H9 (cell line): Measurements from ENCODE around the gene ARHGAP12. TPM values are rescaled to one million over a fixed set of nuclear protein-coding genes. Genes with fewer than 3 reads are reported as not detected.

Source experiments
- DNase-seq: peaks from one replicate; pipeline ENCODE4 v3.0.0-alpha.2; 2017
- H2AFZ ChIP-seq: one replicate; pipeline ENCODE4 v1.6.1; 2013; ENCODE audit warnings: mild to moderate bottlenecking, low read length, control low read depth, moderate library complexity
- H2AK5ac ChIP-seq: 2 replicates; pipeline ENCODE4 v1.6.1; 2013; ENCODE audit warnings: low read length, control low read depth, mixed read lengths; ENCODE audit not compliant: insufficient read length
- H2BK120ac ChIP-seq: one replicate; pipeline ENCODE4 v1.6.1; 2013; ENCODE audit warnings: low read depth, mild to moderate bottlenecking, low read length, control low read depth, inconsistent platforms; ENCODE audit not compliant: poor library complexity, severe bottlenecking
- H2BK12ac ChIP-seq: 2 replicates; pipeline ENCODE4 v1.6.1; 2013; ENCODE audit warnings: low read length, control low read depth, mixed read lengths, low read depth; ENCODE audit not compliant: insufficient read length
- H2BK15ac ChIP-seq: 2 replicates; pipeline ENCODE4 v1.6.1; 2013; ENCODE audit warnings: low read depth, low read length, control low read depth
- H2BK20ac ChIP-seq: one replicate; pipeline ENCODE4 v1.6.1; 2013; ENCODE audit warnings: low read depth, mild to moderate bottlenecking, low read length, control low read depth, inconsistent platforms; ENCODE audit not compliant: poor library complexity, severe bottlenecking
- H2BK5ac ChIP-seq: 2 replicates; pipeline ENCODE4 v1.6.1; 2013; ENCODE audit warnings: low read length, control low read depth, mixed read lengths; ENCODE audit not compliant: insufficient read length
- H3K14ac ChIP-seq: 2 replicates; pipeline ENCODE4 v1.6.1; 2013; ENCODE audit warnings: low read length, control low read depth; ENCODE audit not compliant: insufficient read depth
- H3K18ac ChIP-seq: 2 replicates; pipeline ENCODE4 v1.6.1; 2013; ENCODE audit warnings: low read depth, mild to moderate bottlenecking, mixed read lengths, low read length, control low read depth; ENCODE audit not compliant: insufficient read length
- H3K23ac ChIP-seq: 2 replicates; pipeline ENCODE4 v1.6.1; 2013; ENCODE audit warnings: low read length, control low read depth, mixed read lengths, low read depth; ENCODE audit not compliant: insufficient read length
- H3K23me2 ChIP-seq: 2 replicates; pipeline ENCODE4 v1.6.1; 2013; ENCODE audit warnings: low read depth, mild to moderate bottlenecking, mixed read lengths, low read length, control low read depth; ENCODE audit not compliant: insufficient read length, poor library complexity, severe bottlenecking
- H3K27ac ChIP-seq: 2 replicates; pipeline ENCODE4 v1.5.1; 2013; ENCODE audit warnings: low read length, control low read depth, mixed read lengths, low read depth; ENCODE audit not compliant: insufficient read length
- H3K27me3 ChIP-seq: 2 replicates; pipeline ENCODE4 v1.6.1; 2013; ENCODE audit warnings: low read length, control low read depth, inconsistent platforms; ENCODE audit not compliant: insufficient read depth
- H3K4ac ChIP-seq: 2 replicates; pipeline ENCODE4 v1.6.1; 2013; ENCODE audit warnings: low read depth, mild to moderate bottlenecking, control low read depth, inconsistent platforms, low read length, moderate library complexity
- H3K4me1 ChIP-seq: 2 replicates; pipeline ENCODE4 v1.6.1; 2013; ENCODE audit warnings: low read length, control low read depth, inconsistent platforms; ENCODE audit not compliant: insufficient read depth
- H3K4me2 ChIP-seq: 2 replicates; pipeline ENCODE4 v1.6.1; 2013; ENCODE audit warnings: low read length, control low read depth, mixed read lengths; ENCODE audit not compliant: insufficient read length, insufficient read depth
- H3K56ac ChIP-seq: 2 replicates; pipeline ENCODE4 v1.6.1; 2013; ENCODE audit warnings: low read depth, mild to moderate bottlenecking, mixed read lengths, low read length, control low read depth; ENCODE audit not compliant: insufficient read length
- H3K79me1 ChIP-seq: 2 replicates; pipeline ENCODE4 v1.6.1; 2013; ENCODE audit warnings: low read depth, mild to moderate bottlenecking, moderate library complexity, low read length, control low read depth, inconsistent platforms; ENCODE audit not compliant: insufficient read depth, poor library complexity, severe bottlenecking
- H3K79me2 ChIP-seq: 2 replicates; pipeline ENCODE4 v1.6.1; 2013; ENCODE audit warnings: low read length, control low read depth, inconsistent platforms; ENCODE audit not compliant: insufficient read depth
- H3K9ac ChIP-seq: 2 replicates; pipeline ENCODE4 v1.6.1; 2013; ENCODE audit warnings: low read length, control low read depth, mixed read lengths; ENCODE audit not compliant: insufficient read length; ENCODE audit errors: extremely low read depth
- H3K9me3 ChIP-seq: one replicate; pipeline ENCODE4 v1.6.1; 2013; ENCODE audit warnings: low read depth, low read length, inconsistent platforms; ENCODE audit not compliant: control insufficient read depth
- H3T11ph ChIP-seq: one replicate; pipeline ENCODE4 v1.6.1; 2013; ENCODE audit warnings: mild to moderate bottlenecking, low read length, control low read depth, inconsistent platforms
- H4K20me1 ChIP-seq: one replicate; pipeline ENCODE4 v1.6.1; 2013; ENCODE audit not compliant: control insufficient read depth, insufficient read length, insufficient read depth
- H4K5ac ChIP-seq: 2 replicates; pipeline ENCODE4 v1.6.1; 2013; ENCODE audit warnings: low read depth, mild to moderate bottlenecking, mixed read lengths, low read length, control low read depth; ENCODE audit not compliant: insufficient read length
- H4K8ac ChIP-seq: replicated peaks from 2 replicates; pipeline ENCODE4 v1.6.1; 2013; ENCODE audit warnings: low read length, control low read depth, mixed read lengths, low read depth; ENCODE audit not compliant: insufficient read length
- H4K91ac ChIP-seq: 2 replicates; pipeline ENCODE4 v1.6.1; 2013; ENCODE audit warnings: low read depth, mild to moderate bottlenecking, moderate library complexity, mixed read lengths, low read length, control low read depth; ENCODE audit not compliant: insufficient read length
- H3K27ac Mint-ChIP-seq, 3 experiments: 2 replicates in 2 of 3; 3 replicates in 1 of 3; pipeline ENCODE4 v1.8.0; 2020 to 2021; ENCODE audit warnings: mixed read lengths in 3 of 3, mild to moderate bottlenecking in 1 of 3, moderate library complexity in 1 of 3
- H3K27me3 Mint-ChIP-seq: 2 replicates; pipeline ENCODE4 v1.8.0; 2021; ENCODE audit warnings: low read depth, mild to moderate bottlenecking, moderate library complexity, mixed read lengths
- H3K36me3 Mint-ChIP-seq, 3 experiments: 2 replicates in 2 of 3; 3 replicates in 1 of 3; pipeline ENCODE4 v1.8.0; 2020 to 2021; ENCODE audit warnings: low read depth in 3 of 3, mixed read lengths in 3 of 3; ENCODE audit not compliant: insufficient read depth in 1 of 3
- H3K4me1 Mint-ChIP-seq, 2 experiments: 2 replicates each; pipeline ENCODE4 v1.8.0; 2020; ENCODE audit warnings: mixed read lengths in 2 of 2
- H3K4me3 Mint-ChIP-seq, 2 experiments: 2 replicates in 1 of 2; 3 replicates in 1 of 2; pipeline ENCODE4 v1.8.0; 2020 to 2021; ENCODE audit warnings: mild to moderate bottlenecking in 2 of 2, mixed read lengths in 2 of 2, moderate library complexity in 1 of 2
- H3K9me3 Mint-ChIP-seq, 2 experiments: 2 replicates in 1 of 2; 3 replicates in 1 of 2; pipeline ENCODE4 v1.8.0; 2020; ENCODE audit warnings: mild to moderate bottlenecking in 2 of 2, mixed read lengths in 2 of 2, moderate library complexity in 1 of 2
- CTCF ChIP-seq: fragments of 200-600 bp; sonication (generic); conservative IDR thresholded peaks from 3 replicates; pipeline ENCODE4 v1.8.0; 2021; ENCODE audit warnings: antibody characterized with exemption, mild to moderate bottlenecking
- WGBS: extraction: QIAGEN DNeasy Blood & Tissue Kit; methylation state at CpG from one replicate; pipeline ENCODE4 v1.1.7; 2013; ENCODE audit warnings: missing lambda C conversion rate, low lambda C conversion rate, mixed read lengths; ENCODE audit not compliant: insufficient read length; ENCODE audit errors: extremely low coverage; 5-methylcytosine and 5-hydroxymethylcytosine counted together
- long read RNA-seq: library from polyadenylated mRNA; unstranded; transcript quantifications from one replicate; pipeline ENCODE4 v2.0.0, GENCODE V29; 2020
- total RNA-seq: library from RNA; stranded (reverse); gene quantifications from 2 replicates; pipeline ENCODE4 v1.2.1, GENCODE V29; 2021

ARHGAP12 gene
- 34.3 and 35.9 TPM in 2 replicates for total RNA-seq
- long read RNA-seq, full-length matches to known transcripts = 22 of 94 reads
- long read RNA-seq, partial matches to known transcripts = 53 of 94 reads
- long read RNA-seq, other reads (novel, unspliced or antisense) = 19 of 94 reads

- Histone ChIP-seq H3K79me1 (peaks cover 5% of the 10 kb centered on the region), H3K79me2 (peaks cover 27% of the 10 kb centered on the region; the same call in 1 of the 2 replicates), H3K14ac (peak within 1 kb of the TSS; percentile 98), H2BK120ac (no peak within 1 kb of the TSS), H3K27me3 (no peaks in the 10 kb centered on the region), H2AFZ (no peak within 1 kb of the TSS), H3K27ac (no peak within 1 kb of the TSS), H3K56ac (no peak within 1 kb of the TSS), H3K23ac (no peak within 1 kb of the TSS), H3K4me2 (peak within 1 kb of the TSS; percentile 87), H4K91ac (no peak within 1 kb of the TSS), H4K20me1 (no peaks in the 10 kb centered on the region), H4K8ac (no peak within 1 kb of the TSS), H2BK20ac (no peak within 1 kb of the TSS), H3K4ac (no peak within 1 kb of the TSS; the same call in 1 of the 2 replicates), H3K23me2 (peaks cover 10% of the 10 kb centered on the region), H3T11ph (no peak within 1 kb of the TSS), H2BK12ac (no peak within 1 kb of the TSS), H3K9ac (peak within 1 kb of the TSS; percentile 88), H2AK5ac (no peak within 1 kb of the TSS), H3K9me3 (no peaks in the 10 kb centered on the region), H4K5ac (no peak within 1 kb of the TSS), H2BK5ac (no peak within 1 kb of the TSS), H3K18ac (peak within 1 kb of the TSS; percentile 91), H2BK15ac (no peak within 1 kb of the TSS), H3K4me1 (0 out of 2 replicates have a peak, but pooled peaks cover 3% of the 10 kb centered on the region)
- peak; percentile 90 for DNase-seq
- no peaks in the 10 kb centered on the region for H3K27me3 Mint-ChIP-seq
- H3K4me1 Mint-ChIP-seq = peaks cover 25 to 28% of the 10 kb centered on the region in 2 experiments
- peaks cover 5 to 7% (median 6%) of the 10 kb centered on the region in 3 experiments; a peak in 5 of 7 replicates for H3K36me3 Mint-ChIP-seq
- no peak for TF ChIP-seq CTCF
- no peaks in the 10 kb centered on the region; a peak in 3 of 5 replicates for H3K9me3 Mint-ChIP-seq
- peak within 1 kb of the TSS; percentile 92 to 95 (median 95) for H3K27ac Mint-ChIP-seq
- no CpG with 5 or more reads among the region's 92 CpGs for WGBS
- peak within 1 kb of the TSS; percentile 86 to 96 for H3K4me3 Mint-ChIP-seq
Observed at GRCh38 chr10:31928549-31929260, at the start of gene ARHGAP12. TSS of gene ARHGAP12 (minus strand) at chr10:31928831. CDS start at chr10:31908855, 19,976 bp downstream.
